Measurements from ENCODE around the gene MAML2.

Gene MAML2

GRCh38 chr11:96230686-96231085 lies 112.3 kb downstream of the MAML2 start:
- DNase-seq: no peak

- no peak for DNase-seq
These were observed 113.5 kb downstream of the MAML2 start for GRCh38 chr11:96229354-96229977.

- no peak for DNase-seq
These were observed 114.1 kb downstream of the MAML2 start for GRCh38 chr11:96228910-96229309.

- DNase-seq: no peak
These were observed 114.5 kb downstream of the MAML2 start for GRCh38 chr11:96228473-96228891.

- no peak for DNase-seq
These were observed 115.8 kb downstream of the MAML2 start for GRCh38 chr11:96227244-96227643.

GRCh38 chr11:96223083-96223482 lies 119.9 kb downstream of the MAML2 start:
- DNase-seq: no peak

- no peak for DNase-seq
These were observed 120.9 kb downstream of the MAML2 start for GRCh38 chr11:96222102-96222501.

- no peak for DNase-seq
These were observed 121.5 kb downstream of the MAML2 start for GRCh38 chr11:96221244-96222070.

GRCh38 chr11:96219981-96220623 lies 122.9 kb downstream of the MAML2 start:
- no peak for DNase-seq

- DNase-seq: no peak
These were observed 124.1 kb downstream of the MAML2 start for GRCh38 chr11:96218901-96219300.

- no peak for DNase-seq
These were observed 125.0 kb downstream of the MAML2 start for GRCh38 chr11:96218006-96218405.

GRCh38 chr11:96217206-96217605 lies 125.8 kb downstream of the MAML2 start:
- DNase-seq: no peak

- DNase-seq: no peak
These were observed 127.2 kb downstream of the MAML2 start for GRCh38 chr11:96215826-96216225.

GRCh38 chr11:96215110-96215782 lies 127.7 kb downstream of the MAML2 start:
- DNase-seq: no peak

GRCh38 chr11:96214777-96215109 lies 128.3 kb downstream of the MAML2 start:
- no peak for DNase-seq

- no peak for DNase-seq
These were observed 129.5 kb downstream of the MAML2 start for GRCh38 chr11:96213500-96213899.

GRCh38 chr11:96211436-96211835 lies 131.6 kb downstream of the MAML2 start:
- no peak for DNase-seq

- no peak for DNase-seq
These were observed 135.2 kb downstream of the MAML2 start for GRCh38 chr11:96207459-96208449.

- DNase-seq: no peak
These were observed 136.0 kb downstream of the MAML2 start for GRCh38 chr11:96206955-96207354.

GRCh38 chr11:96205460-96205809 lies 137.6 kb downstream of the MAML2 start:
- no peak for DNase-seq

GRCh38 chr11:96204721-96205459 lies 138.1 kb downstream of the MAML2 start:
- no peak for DNase-seq

GRCh38 chr11:96204366-96204659 lies 138.7 kb downstream of the MAML2 start:
- DNase-seq: no peak
